Measurements from ENCODE around the gene ATE1. TPM values are rescaled to one million over a fixed set of nuclear protein-coding genes. Genes with fewer than 3 reads are reported as not detected.

Gene ATE1
- total RNA-seq, 1 donor from 2014 or later: 24.2 TPM

DNA sequence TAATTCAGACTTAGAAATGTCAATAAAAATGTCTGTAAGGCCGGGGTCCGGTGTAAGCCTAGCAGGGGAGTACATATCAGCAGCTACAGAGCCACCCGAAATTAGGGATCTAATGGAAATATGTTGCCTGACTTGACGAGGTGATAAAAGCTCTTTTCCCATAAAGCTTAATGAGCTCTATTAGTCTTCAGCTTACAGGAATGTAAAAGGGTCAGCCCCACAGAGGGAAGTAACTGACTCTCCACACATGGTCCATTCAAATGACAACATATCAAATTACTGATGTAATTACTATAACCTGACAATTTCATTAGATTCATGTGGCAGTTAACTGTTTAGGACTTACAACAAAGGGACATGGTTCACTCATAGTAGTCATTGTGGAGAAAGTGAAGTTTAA, 62.3 kb downstream of the ATE1 start:
- Mint-ChIP-seq H3K4me1 (ENCODE audit: low read depth) (no peaks in the 10 kb centered on the region), H3K27ac (ENCODE audit: unreplicated experiment) (no peak overlapping the region), H3K4me3 (ENCODE audit: unreplicated experiment) (no peak overlapping the region), H3K27me3 (ENCODE audit: low read depth) (no peaks in the 10 kb centered on the region), H3K9me3 (ENCODE audit: low read depth) (no peaks in the 10 kb centered on the region), H3K36me3 (ENCODE audit: low read depth) (peaks cover 11% of the 10 kb centered on the region)
- no peak for DNase-seq (ENCODE audit: low spot score)
- TF ChIP-seq, protein P1, sequence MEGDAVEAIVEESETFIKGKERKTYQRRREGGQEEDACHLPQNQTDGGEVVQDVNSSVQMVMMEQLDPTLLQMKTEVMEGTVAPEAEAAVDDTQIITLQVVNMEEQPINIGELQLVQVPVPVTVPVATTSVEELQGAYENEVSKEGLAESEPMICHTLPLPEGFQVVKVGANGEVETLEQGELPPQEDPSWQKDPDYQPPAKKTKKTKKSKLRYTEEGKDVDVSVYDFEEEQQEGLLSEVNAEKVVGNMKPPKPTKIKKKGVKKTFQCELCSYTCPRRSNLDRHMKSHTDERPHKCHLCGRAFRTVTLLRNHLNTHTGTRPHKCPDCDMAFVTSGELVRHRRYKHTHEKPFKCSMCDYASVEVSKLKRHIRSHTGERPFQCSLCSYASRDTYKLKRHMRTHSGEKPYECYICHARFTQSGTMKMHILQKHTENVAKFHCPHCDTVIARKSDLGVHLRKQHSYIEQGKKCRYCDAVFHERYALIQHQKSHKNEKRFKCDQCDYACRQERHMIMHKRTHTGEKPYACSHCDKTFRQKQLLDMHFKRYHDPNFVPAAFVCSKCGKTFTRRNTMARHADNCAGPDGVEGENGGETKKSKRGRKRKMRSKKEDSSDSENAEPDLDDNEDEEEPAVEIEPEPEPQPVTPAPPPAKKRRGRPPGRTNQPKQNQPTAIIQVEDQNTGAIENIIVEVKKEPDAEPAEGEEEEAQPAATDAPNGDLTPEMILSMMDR (IDR thresholded peaks at IDR 0.05): no peak

DNA sequence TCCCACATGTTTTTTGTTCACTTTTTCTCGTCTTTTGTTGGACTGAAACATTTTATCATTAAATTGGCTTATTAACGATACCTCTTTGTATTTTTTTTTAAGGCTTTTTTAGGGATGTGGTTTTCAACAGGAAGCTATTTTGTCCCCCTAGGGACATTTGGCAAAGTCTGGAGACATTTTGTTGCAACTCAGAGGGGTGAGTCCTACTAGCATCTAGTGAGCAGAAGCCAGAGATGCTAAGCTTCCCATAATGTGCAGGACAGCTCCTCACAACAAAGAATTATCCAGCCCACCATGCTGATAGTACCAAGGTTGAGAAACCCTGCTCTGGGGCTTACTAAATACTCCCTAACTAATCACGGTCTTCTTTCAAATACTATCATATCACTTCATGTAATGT, 63.2 kb downstream of the ATE1 start:
- TF ChIP-seq, protein P1 (IDR thresholded peaks at IDR 0.05): no peak
- Mint-ChIP-seq H3K27ac (ENCODE audit: unreplicated experiment) (no peak overlapping the region), H3K36me3 (ENCODE audit: low read depth) (peaks cover 10% of the 10 kb centered on the region), H3K9me3 (ENCODE audit: low read depth) (no peaks in the 10 kb centered on the region), H3K4me3 (ENCODE audit: unreplicated experiment) (no peak overlapping the region), H3K27me3 (ENCODE audit: low read depth) (no peaks in the 10 kb centered on the region), H3K4me1 (ENCODE audit: low read depth) (no peaks in the 10 kb centered on the region)
- DNase-seq (ENCODE audit: low spot score): no peak

DNA sequence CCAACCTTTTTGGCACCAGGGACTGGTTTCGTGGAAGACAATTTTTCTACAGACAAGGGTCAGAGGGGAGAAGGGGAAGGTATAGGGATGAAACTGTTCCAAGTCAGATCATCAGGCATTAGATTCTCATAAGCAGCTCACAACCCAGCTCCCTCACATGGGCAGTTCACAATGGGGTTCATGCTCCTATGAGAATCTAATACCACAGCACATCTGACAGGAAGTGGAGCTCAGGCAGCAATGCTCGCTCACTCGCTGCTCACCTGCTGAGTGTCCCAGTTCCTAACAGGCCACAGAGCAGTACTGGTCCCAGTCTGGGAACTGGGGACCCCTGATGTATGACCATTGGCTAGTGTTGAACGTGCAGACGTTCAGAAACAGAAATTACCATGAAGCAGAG, 63.7 kb downstream of the ATE1 start:
- Mint-ChIP-seq H3K9me3 (ENCODE audit: low read depth) (no peaks in the 10 kb centered on the region), H3K27ac (ENCODE audit: unreplicated experiment) (no peak overlapping the region), H3K4me3 (ENCODE audit: unreplicated experiment) (no peak overlapping the region), H3K36me3 (ENCODE audit: low read depth) (peaks cover 10% of the 10 kb centered on the region), H3K27me3 (ENCODE audit: low read depth) (no peaks in the 10 kb centered on the region), H3K4me1 (ENCODE audit: low read depth) (no peaks in the 10 kb centered on the region)
- no peak for DNase-seq (ENCODE audit: low spot score)
- TF ChIP-seq, protein P1 (IDR thresholded peaks at IDR 0.05): no peak

DNA sequence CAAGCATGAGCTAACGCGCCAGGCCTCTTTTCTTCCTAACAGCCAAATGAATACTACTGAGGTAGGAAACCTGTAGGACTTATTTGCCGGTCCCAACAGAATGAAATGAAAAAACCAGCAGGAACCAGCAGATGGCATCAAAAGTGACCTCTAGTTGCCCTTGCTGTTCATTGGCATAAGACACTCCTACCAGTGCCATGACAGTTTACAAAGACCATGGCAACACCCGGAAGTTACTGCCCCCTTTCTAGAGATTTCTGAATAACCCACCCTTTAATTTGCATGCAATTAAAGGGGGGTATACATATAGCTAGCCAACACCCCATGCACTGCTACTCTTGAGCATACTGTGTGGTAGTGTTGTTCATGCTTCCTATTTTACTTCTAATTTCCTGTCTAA, 65.2 kb downstream of the ATE1 start:
- Mint-ChIP-seq H3K9me3 (ENCODE audit: low read depth) (peaks cover 2% of the 10 kb centered on the region), H3K4me3 (ENCODE audit: unreplicated experiment) (no peak overlapping the region), H3K27ac (ENCODE audit: unreplicated experiment) (no peak overlapping the region), H3K36me3 (ENCODE audit: low read depth) (peaks cover 8% of the 10 kb centered on the region), H3K4me1 (ENCODE audit: low read depth) (no peaks in the 10 kb centered on the region), H3K27me3 (ENCODE audit: low read depth) (no peaks in the 10 kb centered on the region)
- TF ChIP-seq, protein P1 (IDR thresholded peaks at IDR 0.05): no peak
- DNase-seq (ENCODE audit: low spot score): no peak

DNA sequence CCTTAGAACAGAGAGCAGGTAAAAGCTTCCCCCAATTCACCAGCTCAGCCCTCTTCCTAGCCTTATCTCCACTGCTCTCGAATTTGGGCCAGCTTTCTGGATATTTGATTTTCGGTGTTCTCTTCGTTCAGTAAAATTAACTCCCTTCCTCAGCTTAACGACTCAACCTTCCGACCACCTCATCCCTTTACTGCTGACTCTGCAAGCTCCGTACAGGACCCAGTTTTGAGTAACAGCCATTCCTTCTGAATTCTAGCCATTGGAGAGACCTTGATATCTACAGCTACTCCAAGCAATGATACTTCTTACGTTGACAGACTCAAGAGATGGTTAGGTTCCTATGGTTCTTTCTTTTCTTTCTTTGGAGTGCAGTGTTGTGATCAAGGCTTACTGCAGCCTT, 65.8 kb downstream of the ATE1 start:
- Mint-ChIP-seq H3K4me1 (ENCODE audit: low read depth) (no peaks in the 10 kb centered on the region), H3K27ac (ENCODE audit: unreplicated experiment) (no peak overlapping the region), H3K27me3 (ENCODE audit: low read depth) (no peaks in the 10 kb centered on the region), H3K4me3 (ENCODE audit: unreplicated experiment) (no peak overlapping the region), H3K36me3 (ENCODE audit: low read depth) (peaks cover 9% of the 10 kb centered on the region), H3K9me3 (ENCODE audit: low read depth) (peaks cover 3% of the 10 kb centered on the region)
- no peak for DNase-seq (ENCODE audit: low spot score)
- TF ChIP-seq, protein P1 (IDR thresholded peaks at IDR 0.05): no peak

Data from chondrocyte (in vitro differentiated cells).